ENCODE data around the gene ABLIM1. TPM values are rescaled to one million over a fixed set of nuclear protein-coding genes. Genes with fewer than 3 reads are reported as not detected.

ABLIM1 gene
- total RNA-seq, 1 experiment from 2014 or later, result 79.3 TPM

- peaks cover 30% of the 10 kb centered on the region for H3K4me1 Mint-ChIP-seq (ENCODE audit: low read depth, unreplicated experiment)
Observed at GRCh38 chr10:114683593-114683992, 25.5 kb upstream of the ABLIM1 start.

GRCh38 chr10:114683162-114683561 is 25.1 kb upstream of the ABLIM1 start:
- no peak for TF ChIP-seq CTCF (IDR thresholded peaks at IDR 0.05; ENCODE audit: insufficient read depth in 1 of 2, low read depth in 1 of 2, low read length in 1 of 2, severe bottlenecking in 1 of 2, unreplicated experiment in 1 of 2)
- no peak for DNase-seq
- Histone ChIP-seq H3K36me3 (ENCODE audit: control insufficient read depth, insufficient read depth, low read length) (no peaks in the 10 kb centered on the region), H3K9me3 (no peaks in the 10 kb centered on the region), H3K27me3 (replicated peaks; ENCODE audit: control insufficient read depth, insufficient read depth, low read length) (no peaks in the 10 kb centered on the region), H3K4me3 (ENCODE audit: low read depth, low read length) (no peak overlapping the region), H3K4me1 (peaks cover 42% of the 10 kb centered on the region)
- CTCF ChIA-PET, result no interaction called here
- POLR2A ChIA-PET, result no interaction called here
- Mint-ChIP-seq H3K36me3 (ENCODE audit: insufficient read depth, unreplicated experiment) (no peaks in the 10 kb centered on the region), H3K27ac (ENCODE audit: unreplicated experiment) (peak overlapping the region; percentile 45), H3K4me1 (ENCODE audit: low read depth, unreplicated experiment) (peaks cover 30% of the 10 kb centered on the region), H3K4me3 (ENCODE audit: unreplicated experiment) (peak overlapping the region; percentile 69), H3K27me3 (ENCODE audit: insufficient read depth, unreplicated experiment) (no peaks in the 10 kb centered on the region), H3K9me3 (ENCODE audit: unreplicated experiment) (no peaks in the 10 kb centered on the region)
- BruUV-seq (replicated peaks), result no TSS peak
- intact Hi-C loops (cut with micrococcal nuclease; ENCODE audit: unreplicated experiment), result no loop called here

More at GRCh38 chr10:114683593-114683992, 25.5 kb upstream of the ABLIM1 start:
- Histone ChIP-seq H3K4me1 (peaks cover 42% of the 10 kb centered on the region), H3K36me3 (ENCODE audit: control insufficient read depth, insufficient read depth, low read length) (no peaks in the 10 kb centered on the region), H3K9me3 (no peaks in the 10 kb centered on the region), H3K27me3 (replicated peaks; ENCODE audit: control insufficient read depth, insufficient read depth, low read length) (no peaks in the 10 kb centered on the region), H3K4me3 (ENCODE audit: low read depth, low read length) (no peak overlapping the region)
- ChIA-PET CTCF (interaction anchor here (1.0 kb wide), 1 partner anchor 28 kb away, joined by 5 read pairs; no protein-coding TSS in a partner anchor), POLR2A (interaction anchor here (1.3 kb wide), 1 partner anchor 20 kb away, joined by 3 read pairs; no protein-coding TSS in a partner anchor)
- BruUV-seq (replicated peaks), result no TSS peak
- H3K9me3 Mint-ChIP-seq (ENCODE audit: unreplicated experiment), result no peaks in the 10 kb centered on the region
- intact Hi-C loops (cut with micrococcal nuclease; ENCODE audit: unreplicated experiment), result no loop called here
- H3K27me3 Mint-ChIP-seq (ENCODE audit: insufficient read depth, unreplicated experiment), result no peaks in the 10 kb centered on the region
- no peaks in the 10 kb centered on the region for H3K36me3 Mint-ChIP-seq (ENCODE audit: insufficient read depth, unreplicated experiment)
- no peak for DNase-seq
- TF ChIP-seq CTCF (IDR thresholded peaks at IDR 0.05; ENCODE audit: insufficient read depth in 1 of 2, low read depth in 1 of 2, low read length in 1 of 2, severe bottlenecking in 1 of 2, unreplicated experiment in 1 of 2), result no peak
- H3K27ac Mint-ChIP-seq (ENCODE audit: unreplicated experiment), result peak overlapping the region; percentile 45
- peak overlapping the region; percentile 69 for H3K4me3 Mint-ChIP-seq (ENCODE audit: unreplicated experiment)

- ChIA-PET CTCF (no interaction called here), POLR2A (no interaction called here)
- Mint-ChIP-seq H3K27ac (ENCODE audit: unreplicated experiment) (peak overlapping the region; percentile 45), H3K36me3 (ENCODE audit: insufficient read depth, unreplicated experiment) (no peaks in the 10 kb centered on the region), H3K27me3 (ENCODE audit: insufficient read depth, unreplicated experiment) (no peaks in the 10 kb centered on the region), H3K4me3 (ENCODE audit: unreplicated experiment) (peak overlapping the region; percentile 15), H3K4me1 (ENCODE audit: low read depth, unreplicated experiment) (peaks cover 30% of the 10 kb centered on the region), H3K9me3 (ENCODE audit: unreplicated experiment) (no peaks in the 10 kb centered on the region)
- intact Hi-C loops (cut with micrococcal nuclease; ENCODE audit: unreplicated experiment), result no loop called here
- no peaks in the 10 kb centered on the region for H3K36me3 ChIP-seq (ENCODE audit: control insufficient read depth, insufficient read depth, low read length)
- no peaks in the 10 kb centered on the region for H3K27me3 ChIP-seq (replicated peaks; ENCODE audit: control insufficient read depth, insufficient read depth, low read length)
- H3K4me1 ChIP-seq, result peaks cover 42% of the 10 kb centered on the region
- DNase-seq, result no peak
- BruUV-seq (replicated peaks), result no TSS peak
- no peak for TF ChIP-seq CTCF (IDR thresholded peaks at IDR 0.05; ENCODE audit: insufficient read depth in 1 of 2, low read depth in 1 of 2, low read length in 1 of 2, severe bottlenecking in 1 of 2, unreplicated experiment in 1 of 2)
- H3K4me3 ChIP-seq (ENCODE audit: low read depth, low read length), result no peak overlapping the region
- no peaks in the 10 kb centered on the region for H3K9me3 ChIP-seq
Observed at GRCh38 chr10:114682532-114682931, 24.5 kb upstream of the ABLIM1 start.
